ENCODE data around the gene ZBTB20.

The ZBTB20 gene

DNA sequence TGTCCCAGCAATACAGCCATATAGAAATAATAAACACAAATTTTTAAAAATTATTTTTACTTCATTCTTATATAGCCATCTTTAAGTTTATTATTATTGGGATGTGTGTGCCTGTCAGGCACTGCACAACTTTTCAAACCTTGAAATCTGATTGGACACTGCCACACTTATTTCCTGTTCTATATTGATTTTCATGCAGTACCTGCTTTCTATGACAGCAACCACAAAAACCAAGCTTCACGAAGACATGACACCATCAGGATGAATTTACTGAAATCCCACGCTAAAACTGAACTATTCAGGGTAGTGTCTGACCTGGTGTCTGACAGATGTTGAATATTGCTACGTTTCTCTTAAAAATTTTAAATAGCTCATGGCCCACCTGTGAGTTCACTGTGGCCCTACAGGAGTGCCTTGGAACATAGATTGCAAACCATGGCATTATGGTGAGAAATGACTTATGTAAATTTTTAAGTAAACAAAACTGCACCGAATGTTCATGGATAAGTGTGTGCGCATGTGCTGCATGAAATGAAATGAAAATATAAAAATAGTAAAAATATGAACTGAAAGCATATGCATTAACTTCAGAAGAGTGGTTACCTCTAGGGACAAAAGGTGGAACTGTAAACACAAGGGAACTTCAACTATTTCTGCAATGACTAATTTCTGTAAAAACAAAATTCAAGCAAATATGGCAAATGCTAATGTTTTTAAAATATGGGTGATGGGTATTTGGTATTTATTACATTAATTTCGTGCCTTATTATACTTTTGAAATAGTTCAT, 152.3 kb downstream of the ZBTB20 start:
- no peaks in the 10 kb centered on the region for H3K36me3 ChIP-seq (ENCODE audit: control insufficient read depth in 2 of 2, insufficient read depth in 2 of 2, low read length in 2 of 2)
- H3K27me3 ChIP-seq (ENCODE audit: control insufficient read depth in 2 of 2, insufficient read depth in 2 of 2, low read length in 2 of 2) = no peaks in the 10 kb centered on the region
- no peaks in the 10 kb centered on the region for H3K9me3 ChIP-seq (ENCODE audit: control insufficient read depth in 2 of 2, low read length in 2 of 2)
- no peak overlapping the region for H3K9ac ChIP-seq (ENCODE audit: low read depth in 1 of 2, low read length in 2 of 2)
- H3K27ac ChIP-seq (ENCODE audit: low read depth in 2 of 2, low read length in 2 of 2) = no peak overlapping the region
- no peaks in the 10 kb centered on the region for H3K4me1 ChIP-seq (ENCODE audit: control insufficient read depth in 2 of 2, insufficient read depth in 2 of 2, low read length in 2 of 2)
- no peak overlapping the region for H3K4me3 ChIP-seq (ENCODE audit: low read length in 2 of 2)

GRCh38 chr3:114985776-114986175, 161.3 kb downstream of the ZBTB20 start:
- Histone ChIP-seq H3K9me3 (ENCODE audit: control insufficient read depth in 2 of 2, low read length in 2 of 2) (no peaks in the 10 kb centered on the region), H3K9ac (ENCODE audit: low read depth in 1 of 2, low read length in 2 of 2) (no peak overlapping the region), H3K4me3 (ENCODE audit: low read length in 2 of 2) (no peak overlapping the region), H3K27me3 (ENCODE audit: control insufficient read depth in 2 of 2, insufficient read depth in 2 of 2, low read length in 2 of 2) (no peaks in the 10 kb centered on the region), H3K4me1 (ENCODE audit: control insufficient read depth in 2 of 2, insufficient read depth in 2 of 2, low read length in 2 of 2) (no peaks in the 10 kb centered on the region), H3K36me3 (ENCODE audit: control insufficient read depth in 2 of 2, insufficient read depth in 2 of 2, low read length in 2 of 2) (no peaks in the 10 kb centered on the region), H3K27ac (ENCODE audit: low read depth in 2 of 2, low read length in 2 of 2) (no peak overlapping the region)

- no peaks in the 10 kb centered on the region for H3K4me1 ChIP-seq (ENCODE audit: control insufficient read depth in 2 of 2, insufficient read depth in 2 of 2, low read length in 2 of 2)
Measured at GRCh38 chr3:114983248-114983647, 163.8 kb downstream of the ZBTB20 start.

GRCh38 chr3:114974387-114974786, 172.7 kb downstream of the ZBTB20 start:
- Histone ChIP-seq H3K4me1 (ENCODE audit: control insufficient read depth in 2 of 2, insufficient read depth in 2 of 2, low read length in 2 of 2) (no peaks in the 10 kb centered on the region), H3K36me3 (ENCODE audit: control insufficient read depth in 2 of 2, insufficient read depth in 2 of 2, low read length in 2 of 2) (peaks cover 0 to 3% of the 10 kb centered on the region in 2 donors), H3K9ac (ENCODE audit: low read depth in 1 of 2, low read length in 2 of 2) (no peak overlapping the region), H3K9me3 (ENCODE audit: control insufficient read depth in 2 of 2, low read length in 2 of 2) (no peaks in the 10 kb centered on the region), H3K27me3 (ENCODE audit: control insufficient read depth in 2 of 2, insufficient read depth in 2 of 2, low read length in 2 of 2) (no peaks in the 10 kb centered on the region), H3K27ac (ENCODE audit: low read depth in 2 of 2, low read length in 2 of 2) (no peak overlapping the region), H3K4me3 (ENCODE audit: low read length in 2 of 2) (no peak overlapping the region)

More at GRCh38 chr3:114983248-114983647, 163.8 kb downstream of the ZBTB20 start:
- H3K9ac ChIP-seq (ENCODE audit: low read depth in 1 of 2, low read length in 2 of 2) = no peak overlapping the region
- no peaks in the 10 kb centered on the region for H3K36me3 ChIP-seq (ENCODE audit: control insufficient read depth in 2 of 2, insufficient read depth in 2 of 2, low read length in 2 of 2)
- H3K9me3 ChIP-seq (ENCODE audit: control insufficient read depth in 2 of 2, low read length in 2 of 2) = no peaks in the 10 kb centered on the region
- H3K27ac ChIP-seq (ENCODE audit: low read depth in 2 of 2, low read length in 2 of 2) = no peak overlapping the region
- no peaks in the 10 kb centered on the region for H3K27me3 ChIP-seq (ENCODE audit: control insufficient read depth in 2 of 2, insufficient read depth in 2 of 2, low read length in 2 of 2)
- no peak overlapping the region for H3K4me3 ChIP-seq (ENCODE audit: low read length in 2 of 2)

DNA sequence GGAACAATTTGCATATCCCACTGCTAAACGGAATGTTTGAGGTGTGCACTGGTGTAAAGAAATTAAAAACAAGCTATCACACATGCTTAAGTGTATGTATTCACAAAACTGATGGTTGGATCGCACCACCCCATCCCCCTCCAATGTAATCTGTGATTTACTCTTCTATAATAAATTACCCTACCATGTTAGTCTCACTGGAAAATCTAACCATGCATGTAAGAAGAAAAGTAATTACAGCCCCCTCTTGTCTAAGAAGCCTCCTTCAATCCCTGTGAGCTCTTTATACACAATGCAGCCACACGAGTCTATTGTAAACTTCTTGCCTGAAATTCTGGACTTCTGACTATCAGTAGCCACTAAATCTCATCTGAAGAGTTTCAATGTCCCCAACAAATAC, 173.6 kb downstream of the ZBTB20 start:
- Histone ChIP-seq H3K9ac (ENCODE audit: low read depth in 1 of 2, low read length in 2 of 2) (no peak overlapping the region), H3K4me3 (ENCODE audit: low read length in 2 of 2) (no peak overlapping the region), H3K4me1 (ENCODE audit: control insufficient read depth in 2 of 2, insufficient read depth in 2 of 2, low read length in 2 of 2) (no peaks in the 10 kb centered on the region), H3K36me3 (ENCODE audit: control insufficient read depth in 2 of 2, insufficient read depth in 2 of 2, low read length in 2 of 2) (peaks cover 0 to 3% of the 10 kb centered on the region in 2 donors), H3K27me3 (ENCODE audit: control insufficient read depth in 2 of 2, insufficient read depth in 2 of 2, low read length in 2 of 2) (no peaks in the 10 kb centered on the region), H3K27ac (ENCODE audit: low read depth in 2 of 2, low read length in 2 of 2) (no peak overlapping the region), H3K9me3 (ENCODE audit: control insufficient read depth in 2 of 2, low read length in 2 of 2) (no peaks in the 10 kb centered on the region)

GRCh38 chr3:114967168-114967567, 179.9 kb downstream of the ZBTB20 start:
- no peak overlapping the region for H3K9ac ChIP-seq (ENCODE audit: low read depth in 1 of 2, low read length in 2 of 2)
- H3K27me3 ChIP-seq (ENCODE audit: control insufficient read depth in 2 of 2, insufficient read depth in 2 of 2, low read length in 2 of 2) = no peaks in the 10 kb centered on the region
- H3K9me3 ChIP-seq (ENCODE audit: control insufficient read depth in 2 of 2, low read length in 2 of 2) = no peaks in the 10 kb centered on the region
- H3K4me3 ChIP-seq (ENCODE audit: low read length in 2 of 2) = no peak overlapping the region
- no peaks in the 10 kb centered on the region for H3K4me1 ChIP-seq (ENCODE audit: control insufficient read depth in 2 of 2, insufficient read depth in 2 of 2, low read length in 2 of 2)
- peaks cover 0 to 3% of the 10 kb centered on the region in 2 donors for H3K36me3 ChIP-seq (ENCODE audit: control insufficient read depth in 2 of 2, insufficient read depth in 2 of 2, low read length in 2 of 2)
- H3K27ac ChIP-seq (ENCODE audit: low read depth in 2 of 2, low read length in 2 of 2) = no peak overlapping the region

DNA sequence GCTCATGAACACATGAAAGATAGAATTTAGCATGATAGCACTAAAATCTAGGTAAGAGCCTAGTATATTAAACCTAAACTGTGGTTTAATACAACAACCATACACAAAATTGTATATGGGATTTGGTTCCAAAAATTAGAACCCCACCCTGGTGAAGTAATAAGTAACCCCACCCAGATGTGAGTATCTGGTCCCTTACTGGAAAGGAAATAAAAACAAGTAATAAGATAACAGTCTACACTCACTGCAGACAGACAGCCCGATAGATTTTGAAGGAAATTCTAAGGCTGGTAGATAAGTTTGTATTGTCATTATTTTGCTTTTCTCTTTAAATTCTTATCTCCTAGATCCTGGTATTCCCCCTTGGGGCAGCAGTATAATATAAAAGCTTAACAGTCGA, 184.9 kb downstream of the ZBTB20 start:
- no peak overlapping the region for H3K27ac ChIP-seq (ENCODE audit: low read depth in 2 of 2, low read length in 2 of 2)
- no peaks in the 10 kb centered on the region for H3K27me3 ChIP-seq (ENCODE audit: control insufficient read depth in 2 of 2, insufficient read depth in 2 of 2, low read length in 2 of 2)
- no peak overlapping the region for H3K9ac ChIP-seq (ENCODE audit: low read depth in 1 of 2, low read length in 2 of 2)
- H3K4me1 ChIP-seq (ENCODE audit: control insufficient read depth in 2 of 2, insufficient read depth in 2 of 2, low read length in 2 of 2) = no peaks in the 10 kb centered on the region
- no peak overlapping the region for H3K4me3 ChIP-seq (ENCODE audit: low read length in 2 of 2)
- H3K36me3 ChIP-seq (ENCODE audit: control insufficient read depth in 2 of 2, insufficient read depth in 2 of 2, low read length in 2 of 2) = peaks cover 0 to 4% of the 10 kb centered on the region in 2 donors
- no peaks in the 10 kb centered on the region for H3K9me3 ChIP-seq (ENCODE audit: control insufficient read depth in 2 of 2, low read length in 2 of 2)

- no peak overlapping the region for H3K4me3 ChIP-seq (ENCODE audit: low read length in 2 of 2)
- no peak overlapping the region for H3K27ac ChIP-seq (ENCODE audit: low read depth in 2 of 2, low read length in 2 of 2)
- peaks cover 0 to 4% of the 10 kb centered on the region in 2 donors for H3K36me3 ChIP-seq (ENCODE audit: control insufficient read depth in 2 of 2, insufficient read depth in 2 of 2, low read length in 2 of 2)
- H3K9ac ChIP-seq (ENCODE audit: low read depth in 1 of 2, low read length in 2 of 2) = no peak overlapping the region
- no peaks in the 10 kb centered on the region for H3K27me3 ChIP-seq (ENCODE audit: control insufficient read depth in 2 of 2, insufficient read depth in 2 of 2, low read length in 2 of 2)
- peaks cover 0 to 8% of the 10 kb centered on the region in 2 donors for H3K9me3 ChIP-seq (ENCODE audit: control insufficient read depth in 2 of 2, low read length in 2 of 2)
- no peaks in the 10 kb centered on the region for H3K4me1 ChIP-seq (ENCODE audit: control insufficient read depth in 2 of 2, insufficient read depth in 2 of 2, low read length in 2 of 2)
Measured at GRCh38 chr3:114958930-114959329, 188.2 kb downstream of the ZBTB20 start.

DNA sequence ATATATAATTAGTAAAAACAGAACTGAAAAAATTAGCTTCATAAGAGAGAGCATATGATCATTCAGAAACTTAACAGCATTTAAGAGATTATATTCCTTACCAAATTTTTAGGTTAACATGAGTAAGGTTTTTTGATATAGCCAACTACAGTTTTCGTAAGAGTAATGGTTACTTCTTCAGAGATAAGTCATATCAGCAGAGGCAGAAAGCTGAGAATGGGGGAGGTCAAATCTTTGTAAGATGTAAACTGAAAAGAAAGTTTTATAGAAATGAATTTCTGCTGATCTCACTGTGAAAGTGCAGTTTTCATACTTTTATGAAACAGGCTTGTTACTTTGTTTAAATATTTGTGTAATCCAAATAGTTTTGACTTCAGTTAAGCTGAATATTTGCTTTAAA, 193.3 kb downstream of the ZBTB20 start:
- peaks cover 0 to 14% of the 10 kb centered on the region in 2 donors for H3K9me3 ChIP-seq (ENCODE audit: control insufficient read depth in 2 of 2, low read length in 2 of 2)
- H3K27ac ChIP-seq (ENCODE audit: low read depth in 2 of 2, low read length in 2 of 2) = no peak overlapping the region
- H3K27me3 ChIP-seq (ENCODE audit: control insufficient read depth in 2 of 2, insufficient read depth in 2 of 2, low read length in 2 of 2) = no peaks in the 10 kb centered on the region
- no peaks in the 10 kb centered on the region for H3K4me1 ChIP-seq (ENCODE audit: control insufficient read depth in 2 of 2, insufficient read depth in 2 of 2, low read length in 2 of 2)
- peaks cover 0 to 4% of the 10 kb centered on the region in 2 donors for H3K36me3 ChIP-seq (ENCODE audit: control insufficient read depth in 2 of 2, insufficient read depth in 2 of 2, low read length in 2 of 2)
- no peak overlapping the region for H3K4me3 ChIP-seq (ENCODE audit: low read length in 2 of 2)
- H3K9ac ChIP-seq (ENCODE audit: low read depth in 1 of 2, low read length in 2 of 2) = no peak overlapping the region

DNA sequence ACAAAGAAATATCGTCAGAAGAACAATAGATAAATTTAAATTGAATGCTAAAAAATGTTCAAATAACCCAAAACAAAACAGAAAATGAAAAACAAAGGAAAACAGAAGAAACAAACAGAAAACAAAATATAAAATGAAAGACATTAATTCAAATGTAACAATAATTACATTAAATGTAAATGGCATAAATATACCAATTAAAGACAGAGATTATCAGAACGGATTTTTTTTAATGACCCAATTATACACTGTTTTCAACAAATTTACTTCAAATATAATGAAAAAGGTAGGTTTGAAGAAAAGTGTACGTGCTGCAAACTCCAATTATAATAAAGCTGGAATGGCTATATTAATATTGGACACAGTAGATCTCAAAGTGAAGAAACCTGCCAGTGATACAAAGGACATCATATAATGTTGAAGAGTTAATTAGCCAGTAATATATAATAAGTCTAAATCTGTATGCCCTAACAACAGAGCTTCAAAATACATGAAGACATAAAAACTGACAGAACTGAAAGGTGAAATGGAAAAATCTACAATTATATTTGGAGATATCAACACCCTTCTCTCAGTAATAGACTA, 193.8 kb downstream of the ZBTB20 start:
- H3K36me3 ChIP-seq (ENCODE audit: control insufficient read depth in 2 of 2, insufficient read depth in 2 of 2, low read length in 2 of 2) = peaks cover 0 to 4% of the 10 kb centered on the region in 2 donors
- no peaks in the 10 kb centered on the region for H3K27me3 ChIP-seq (ENCODE audit: control insufficient read depth in 2 of 2, insufficient read depth in 2 of 2, low read length in 2 of 2)
- H3K27ac ChIP-seq (ENCODE audit: low read depth in 2 of 2, low read length in 2 of 2) = no peak overlapping the region
- no peaks in the 10 kb centered on the region for H3K4me1 ChIP-seq (ENCODE audit: control insufficient read depth in 2 of 2, insufficient read depth in 2 of 2, low read length in 2 of 2)
- no peak overlapping the region for H3K4me3 ChIP-seq (ENCODE audit: low read length in 2 of 2)
- peaks cover 0 to 14% of the 10 kb centered on the region in 2 donors for H3K9me3 ChIP-seq (ENCODE audit: control insufficient read depth in 2 of 2, low read length in 2 of 2)
- H3K9ac ChIP-seq (ENCODE audit: low read depth in 1 of 2, low read length in 2 of 2) = no peak overlapping the region

All from mucosa of rectum (tissue), 2 donors.